Stromal cell of bone marrow (primary cell): ENCODE results near the gene IST1.
"Not testable (repeated sequence)": the region's sequence is repeated elsewhere in the genome, so short reads cannot be mapped to it uniquely, and the experiment has no call there.

Experiments
- DNase-seq: peaks from one replicate; pipeline ENCODE4 v3.0.0-alpha.2; 2012; ENCODE audit warnings: low read depth

The IST1 gene

GRCh38 chr16:71894921-71895678 is at the start of gene IST1:
TSS of gene IST1 (plus strand) at chr16:71895531. CDS start at chr16:71915641, 20,110 bp downstream.
- DNase-seq: peak; percentile 97

GRCh38 chr16:71845639-71846430 is 49.5 kb upstream of the IST1 start, which contains the start of gene ATXN1L:
TSS of gene ATXN1L (plus strand) at chr16:71845976. CDS start at chr16:71849741, 3,765 bp downstream.
- DNase-seq: peak; percentile 87

GRCh38 chr16:71846431-71846830 is 48.9 kb upstream of the IST1 start:
- no peak for DNase-seq

- no peak for DNase-seq
Measured at GRCh38 chr16:71847096-71847495, 48.2 kb upstream of the IST1 start.

- DNase-seq: no peak
Measured at GRCh38 chr16:71848622-71849021, 46.7 kb upstream of the IST1 start.

- no peak for DNase-seq
Measured at GRCh38 chr16:71851746-71852145, 43.6 kb upstream of the IST1 start.

GRCh38 chr16:71852158-71852557 is 43.2 kb upstream of the IST1 start:
- no peak for DNase-seq

- DNase-seq: no peak
Measured at GRCh38 chr16:71852561-71852960, 42.8 kb upstream of the IST1 start.

GRCh38 chr16:71853413-71853812 is 41.9 kb upstream of the IST1 start:
- no peak for DNase-seq

GRCh38 chr16:71854369-71854948 is 40.9 kb upstream of the IST1 start:
- no peak for DNase-seq

GRCh38 chr16:71855937-71856662 is 39.2 kb upstream of the IST1 start:
- DNase-seq: no peak

GRCh38 chr16:71859762-71860521 is 35.4 kb upstream of the IST1 start:
- DNase-seq: no peak

- DNase-seq: no peak
Measured at GRCh38 chr16:71863995-71864394, 31.3 kb upstream of the IST1 start.

GRCh38 chr16:71865173-71865863 is 30.0 kb upstream of the IST1 start:
- DNase-seq: no peak

- not testable (repeated sequence) for DNase-seq
Measured at GRCh38 chr16:71867175-71867574, 28.2 kb upstream of the IST1 start.

- no peak for DNase-seq
Measured at GRCh38 chr16:71867939-71868338, 27.4 kb upstream of the IST1 start.

- DNase-seq: no peak
Measured at GRCh38 chr16:71869089-71869488, 26.2 kb upstream of the IST1 start.

GRCh38 chr16:71870818-71871217 is 24.5 kb upstream of the IST1 start:
- no peak for DNase-seq

- DNase-seq: no peak
Measured at GRCh38 chr16:71873199-71873598, 22.1 kb upstream of the IST1 start.

GRCh38 chr16:71878911-71879310 is 16.4 kb upstream of the IST1 start:
- no peak for DNase-seq

GRCh38 chr16:71880176-71880575 is 15.2 kb upstream of the IST1 start:
- no peak for DNase-seq
